GM19043 (cell line): Measurements from ENCODE around the gene EFHD1.
"Not testable (repeated sequence)": the region's sequence is repeated elsewhere in the genome, so short reads cannot be mapped to it uniquely, and the experiment has no call there.

Source experiments
- ATAC-seq: cut with Tn5 transposase; IDR thresholded peaks from one replicate; pipeline ENCODE4 v1.9.1; 2021; ENCODE audit warnings: low read depth; ENCODE audit not compliant: unreplicated experiment

EFHD1 gene

GRCh38 chr2:232613538-232614134 lies 19.8 kb upstream of the EFHD1 start:
- ATAC-seq: no peak

DNA sequence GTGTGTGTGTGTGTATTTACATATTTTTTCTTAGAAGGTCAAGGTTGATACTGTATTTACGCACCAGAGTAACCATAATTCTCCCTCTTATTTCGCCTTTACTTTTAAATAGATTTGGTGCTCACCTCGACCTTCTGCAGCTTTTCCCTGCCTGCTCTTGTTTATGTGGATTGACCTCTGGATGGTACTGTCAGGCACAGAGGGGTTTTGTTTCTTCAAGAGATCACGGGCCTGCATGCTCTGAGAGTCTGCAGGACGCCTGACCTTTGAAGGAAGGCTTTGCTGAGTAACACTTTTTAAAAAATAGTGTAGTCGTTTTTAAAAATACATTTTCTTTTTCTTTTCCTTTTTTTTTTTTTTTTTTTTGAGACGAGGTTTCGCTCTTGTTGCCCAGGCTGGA lies 18.1 kb upstream of the EFHD1 start:
- no peak for ATAC-seq

GRCh38 chr2:232621186-232621585 lies 12.2 kb upstream of the EFHD1 start:
- no peak for ATAC-seq

- no peak for ATAC-seq
Measured at GRCh38 chr2:232622563-232622962, 10.8 kb upstream of the EFHD1 start.

DNA sequence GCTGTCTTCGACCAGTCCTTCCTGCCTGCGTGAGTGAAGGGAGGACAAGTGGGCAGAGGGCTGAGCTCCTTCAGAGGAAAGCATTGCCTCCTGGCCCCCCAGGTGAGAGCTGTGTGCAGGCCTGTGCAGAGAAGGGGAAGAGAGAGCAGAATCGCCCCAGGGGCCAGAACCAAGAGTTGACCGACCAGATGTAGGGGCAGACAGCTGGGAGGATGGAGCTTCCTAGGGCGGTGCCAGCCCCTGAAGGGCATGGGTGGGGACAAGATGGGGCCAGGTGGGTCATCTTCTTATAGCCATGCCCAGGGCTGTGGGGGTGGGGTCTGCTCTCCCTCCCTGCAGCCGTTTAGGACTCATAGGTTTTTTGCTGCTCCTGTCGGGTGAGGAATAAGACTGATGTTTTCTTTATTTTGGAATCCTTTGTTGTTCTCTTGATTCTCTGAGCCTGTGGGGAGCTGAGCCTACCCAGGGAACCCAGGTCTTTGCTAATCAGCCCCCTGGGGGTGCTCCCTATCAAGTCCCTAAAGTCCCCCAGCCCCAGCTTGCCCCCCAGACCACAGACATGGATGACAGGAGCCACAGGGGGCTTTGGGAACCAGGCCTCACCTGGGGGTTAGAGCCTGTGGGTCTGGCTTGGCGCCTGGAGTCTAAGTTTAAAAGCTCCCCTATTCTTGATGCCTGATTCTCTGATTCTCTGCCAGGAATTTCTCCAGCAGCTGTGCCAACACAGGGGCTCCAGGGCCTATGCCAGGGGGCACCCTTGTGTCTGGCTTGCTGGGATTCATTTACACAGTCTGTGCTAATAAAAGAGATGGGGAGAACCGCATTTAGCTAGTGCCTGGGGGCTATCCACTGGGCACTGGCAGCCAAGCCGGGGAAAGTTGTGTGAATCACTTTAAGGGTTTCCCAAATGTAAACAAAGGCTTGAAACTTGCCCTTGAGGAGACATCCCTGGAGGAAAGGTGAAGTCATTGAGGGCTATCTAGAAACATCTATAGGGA lies 9.3 kb upstream of the EFHD1 start:
- ATAC-seq: no peak

GRCh38 chr2:232626584-232626983 lies 6.8 kb upstream of the EFHD1 start:
- ATAC-seq: no peak

- no peak for ATAC-seq
Measured at GRCh38 chr2:232628466-232629128, 4.8 kb upstream of the EFHD1 start.

GRCh38 chr2:232629129-232629475 lies 4.3 kb upstream of the EFHD1 start:
- no peak for ATAC-seq

- no peak for ATAC-seq
Measured at GRCh38 chr2:232632229-232632903, 1.0 kb upstream of the EFHD1 start.

- no peak for ATAC-seq
Measured at GRCh38 chr2:232632904-232633412, 446 bp upstream of the EFHD1 start.

DNA sequence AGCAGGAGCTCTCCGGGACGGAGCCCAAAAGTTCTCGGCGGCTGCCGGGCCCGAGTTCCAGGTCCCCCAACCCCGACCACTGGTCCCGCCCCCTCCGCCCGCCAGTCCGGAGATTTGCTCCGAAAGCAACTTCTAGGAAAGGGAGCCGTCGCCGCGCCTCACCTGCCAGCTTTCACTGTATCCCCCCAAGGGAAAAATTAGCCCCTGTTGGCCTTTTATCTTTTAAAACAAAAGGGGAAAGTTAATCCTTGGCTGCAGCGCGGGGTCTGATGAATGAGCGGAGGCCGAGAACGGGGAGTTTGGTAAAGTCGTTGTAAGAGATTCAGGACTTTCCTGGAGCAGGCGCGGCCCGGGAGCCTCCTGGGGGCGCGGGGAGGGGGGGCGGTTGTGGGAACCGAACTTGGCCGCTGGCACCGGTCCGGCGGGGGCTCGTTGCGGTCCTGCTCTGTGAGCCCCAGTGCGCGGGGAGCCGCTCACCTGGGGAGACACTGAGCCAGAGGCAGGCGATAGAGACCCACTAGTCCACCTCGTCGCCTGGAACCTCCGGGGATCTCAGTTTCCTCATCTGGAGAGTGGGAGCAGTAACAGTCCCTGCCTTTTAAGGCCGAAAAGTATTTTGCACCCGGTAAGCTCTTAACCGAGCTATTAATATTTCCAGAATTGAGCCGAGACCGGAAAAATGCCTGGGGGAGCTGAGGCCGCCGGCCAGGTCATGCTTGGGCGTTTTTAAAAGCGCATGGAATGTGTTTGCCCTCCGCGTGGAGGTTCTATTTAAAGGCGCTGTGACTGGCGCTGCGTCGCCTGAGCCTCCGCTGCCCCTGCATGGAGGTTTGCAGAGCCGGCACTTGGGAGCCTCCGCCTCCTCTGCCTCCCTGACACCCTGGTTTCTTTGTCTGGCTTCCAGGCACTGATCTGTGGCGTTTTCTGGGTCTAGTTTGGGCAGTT lies 1.1 kb downstream of the EFHD1 start:
- no peak for ATAC-seq

DNA sequence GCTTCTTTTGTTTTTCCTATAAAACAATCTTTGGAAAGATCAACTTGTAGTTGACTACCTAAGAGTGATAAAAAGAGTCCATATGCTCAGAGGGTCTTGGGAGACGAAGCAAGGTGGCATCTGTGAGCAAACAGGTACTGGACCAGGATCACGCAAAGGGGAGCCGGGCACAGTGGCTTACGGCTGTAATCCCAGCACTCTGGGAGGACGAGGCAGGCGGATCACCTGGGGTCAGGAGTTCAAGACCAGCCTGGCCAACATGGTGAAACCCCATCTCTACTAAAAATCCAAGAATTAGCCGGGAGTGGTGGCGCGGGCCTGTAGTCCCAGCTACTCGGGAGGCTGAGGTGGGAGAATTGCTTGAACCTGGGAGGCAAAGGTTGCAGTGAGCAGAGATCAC lies 2.0 kb downstream of the EFHD1 start:
- ATAC-seq: not testable (repeated sequence)

GRCh38 chr2:232635820-232636219 lies 2.4 kb downstream of the EFHD1 start:
- ATAC-seq: no peak

DNA sequence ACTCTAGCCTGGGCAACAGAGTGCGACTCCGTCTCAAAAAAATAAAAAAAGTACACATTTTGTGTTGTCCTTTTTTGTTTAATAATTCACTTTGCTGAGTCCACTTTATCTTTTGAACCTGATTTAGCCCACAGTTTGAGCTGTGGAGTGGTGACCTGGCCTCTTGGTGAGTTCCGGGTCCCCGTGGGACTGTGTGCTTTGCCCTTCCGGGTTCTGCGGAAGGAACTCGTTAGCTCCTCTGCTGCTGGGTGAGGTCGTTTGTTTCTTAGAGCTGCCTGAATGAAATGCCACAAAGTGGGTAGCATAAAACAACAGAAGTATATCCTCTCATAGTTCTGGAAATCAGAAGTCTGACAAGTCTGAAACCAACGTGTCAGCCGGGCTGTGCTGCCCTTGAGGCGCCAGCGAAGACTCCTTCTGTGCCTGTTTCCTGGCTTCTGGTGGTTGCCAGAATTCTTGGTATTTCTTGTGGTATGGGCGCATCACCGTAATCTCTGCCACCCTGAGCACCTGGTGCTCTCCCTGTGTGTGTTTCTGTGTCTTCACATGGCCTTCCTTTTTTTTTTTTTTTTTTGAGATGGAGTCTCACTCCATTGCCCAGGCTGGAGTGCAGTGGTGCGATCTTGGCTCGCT lies 3.5 kb downstream of the EFHD1 start:
- ATAC-seq: no peak

- ATAC-seq: no peak
Measured at GRCh38 chr2:232637866-232638583, 4.6 kb downstream of the EFHD1 start.

- ATAC-seq: no peak
Measured at GRCh38 chr2:232641153-232641848, 7.9 kb downstream of the EFHD1 start.

DNA sequence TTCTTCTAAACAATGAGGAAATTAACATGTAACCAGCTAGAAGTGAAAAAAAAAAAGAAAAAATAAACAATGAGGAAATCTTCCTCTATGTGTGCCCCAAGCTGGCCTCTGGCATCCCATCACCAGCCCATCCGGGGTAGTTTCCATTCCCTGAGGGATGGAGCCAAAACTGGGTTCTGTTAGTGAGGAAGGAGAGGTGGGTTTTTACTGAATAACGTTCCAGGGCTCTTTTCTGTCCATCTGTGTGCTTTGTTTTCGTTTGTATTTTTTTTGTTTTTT lies 9.7 kb downstream of the EFHD1 start:
- ATAC-seq: no peak

DNA sequence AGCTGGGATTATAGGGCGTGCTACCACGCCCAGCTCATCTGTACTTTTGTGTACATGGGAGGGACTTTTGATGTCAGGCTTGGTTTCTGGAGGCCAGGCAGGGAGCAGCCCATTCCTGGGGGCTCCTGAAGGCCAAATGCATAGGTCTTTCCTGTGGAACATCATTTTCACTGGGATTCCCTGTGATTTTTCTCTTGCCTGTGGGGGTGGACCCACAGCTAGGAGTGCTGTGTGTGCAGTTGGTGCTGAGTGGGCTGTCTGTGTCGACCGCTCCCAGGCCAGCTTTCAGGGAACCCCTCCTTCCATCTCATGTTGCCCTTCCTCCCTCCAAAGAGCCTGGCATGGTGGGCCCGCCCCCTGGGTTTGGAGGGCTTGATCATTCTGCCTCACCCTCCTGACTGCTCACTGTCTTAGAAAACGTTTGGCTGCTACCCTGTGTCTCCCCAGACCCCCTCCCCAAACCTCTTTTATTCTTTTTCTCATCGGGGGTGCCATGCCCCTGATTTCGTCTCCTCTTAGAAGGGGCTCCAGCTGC lies 10.5 kb downstream of the EFHD1 start:
- ATAC-seq: no peak
